K562 (cell line): ENCODE data around the gene SMAD4. TPM values are rescaled to one million over a fixed set of nuclear protein-coding genes. Genes with fewer than 3 reads are reported as not detected.
A peak's percentile ranks its signal among the peaks of the same experiment; 100 is the strongest.
"Not testable (repeated sequence)": the region's sequence is repeated elsewhere in the genome, so short reads cannot be mapped to it uniquely, and the experiment has no call there.

Source experiments
- ATAC-seq: fragments of 200-7000 bp; cut with Tn5 transposase; 3 replicates; pipeline ENCODE4 v1.9.1; 2020; ENCODE audit warnings: moderate library complexity
- BruUV-seq: library from RNA; stranded (reverse); fragments of 400-500 nt; replicated peaks from 2 replicates; lab custom pipeline; 2021; lab: Mats Ljungman, UMichigan
- CTCF ChIA-PET: fragments of 300-600 bp; formaldehyde crosslinking; extraction: SDS; loops from one replicate; lab custom pipeline; 2021; ENCODE audit warnings: low intra/inter-chr PET ratio; lab: Yijun Ruan, JAX
- POLR2A ChIA-PET: fragments of 300-600, 350-650 bp; sonication (Branson Sonifier 250); formaldehyde crosslinking; extraction: SDS; loops from one replicate; lab custom pipeline; 2021; ENCODE audit warnings: antibody characterized with exemption, inconsistent platforms; lab: Yijun Ruan, JAX
- DNase-seq, 4 experiments: peaks; one replicate each; pipeline versions ENCODE4 v3.0.0 to v3.0.0-alpha.2; 2011 to 2018; ENCODE audit warnings: low spot score in 3 of 4, mixed read lengths in 3 of 4; ENCODE audit errors: extremely low read depth in 1 of 4
- FAIRE-seq: peaks from 2 replicates; lab custom pipeline; 2011; peaks lifted over from hg19 to GRCh38; lab: Jason Lieb, UNC
- H2AFZ ChIP-seq: 2 replicates; pipeline ENCODE4 v1.6.0; 2011; ENCODE audit warnings: low read depth, low read length, control low read depth, inconsistent platforms
- H3K27ac ChIP-seq: fragments of 200-600 bp; 3 replicates; pipeline ENCODE4 v1.8.0; 2011; ENCODE audit warnings: low read depth, mild to moderate bottlenecking, control low read depth, inconsistent platforms, low read length, moderate library complexity, mixed read lengths; ENCODE audit errors: extremely low read depth
- H3K27me3 ChIP-seq, 2 experiments: fragments of 300-600 bp in 1 of 2; 2 replicates in 1 of 2; 3 replicates in 1 of 2; pipeline versions ENCODE4 v1.6.0 to v1.8.0; 2011; ENCODE audit warnings: inconsistent platforms in 2 of 2, low read length in 2 of 2, mild to moderate bottlenecking in 1 of 2, mixed read lengths in 1 of 2, moderate library complexity in 1 of 2; ENCODE audit not compliant: control insufficient read depth in 2 of 2, insufficient read depth in 2 of 2
- H3K36me3 ChIP-seq: fragments of 300-600 bp; 3 replicates; pipeline ENCODE4 v1.8.0; 2011; ENCODE audit warnings: mild to moderate bottlenecking, low read length, inconsistent platforms; ENCODE audit not compliant: control insufficient read depth, insufficient read depth
- H3K4me1 ChIP-seq, 2 experiments: fragments of 200-600 bp in 1 of 2; replicated peaks in 1 of 2; 2 replicates in 1 of 2; 3 replicates in 1 of 2; pipeline versions ENCODE4 v1.5.1 to v1.8.0; 2011; ENCODE audit warnings: inconsistent platforms in 2 of 2, low read length in 2 of 2, mild to moderate bottlenecking in 1 of 2, mixed read lengths in 1 of 2, moderate library complexity in 1 of 2; ENCODE audit not compliant: control insufficient read depth in 2 of 2, insufficient read depth in 2 of 2
- H3K4me2 ChIP-seq: 2 replicates; pipeline ENCODE4 v1.6.1; 2011; ENCODE audit warnings: low read length, control low read depth, inconsistent platforms, mixed read lengths; ENCODE audit not compliant: insufficient read depth
- H3K4me3 ChIP-seq: fragments of 200-600 bp; sonication (generic), shearing (Covaris generic); 2 replicates; pipeline ENCODE4 v1.5.1; 2016; ENCODE audit warnings: control low read depth, inconsistent platforms
- H3K79me2 ChIP-seq: fragments of 200-600 bp; 3 replicates; pipeline ENCODE4 v1.8.0; 2011; ENCODE audit warnings: low read length, inconsistent platforms; ENCODE audit not compliant: control insufficient read depth, insufficient read depth
- H3K9ac ChIP-seq, 2 experiments: 2 replicates each; pipeline versions ENCODE4 v1.6.0 to v1.6.1; 2011; ENCODE audit warnings: low read depth in 2 of 2, low read length in 2 of 2, control low read depth in 1 of 2, inconsistent platforms in 1 of 2, mild to moderate bottlenecking in 1 of 2, mixed read lengths in 1 of 2; ENCODE audit not compliant: insufficient read depth in 1 of 2
- H3K9me1 ChIP-seq: one replicate; pipeline ENCODE4 v1.6.0; 2011; ENCODE audit warnings: inconsistent platforms, mild to moderate bottlenecking, low read length, moderate library complexity; ENCODE audit not compliant: control insufficient read depth, insufficient read depth
- H3K9me3 ChIP-seq: replicated peaks from 2 replicates; pipeline ENCODE4 v1.5.1; 2011; ENCODE audit warnings: low read depth, low read length, inconsistent platforms; ENCODE audit not compliant: control insufficient read depth, insufficient read depth
- H4K20me1 ChIP-seq: replicated peaks from 2 replicates; pipeline ENCODE4 v1.6.1; 2011; ENCODE audit warnings: low read length, inconsistent platforms, mixed read lengths; ENCODE audit not compliant: control insufficient read depth, insufficient read depth
- NCOA1 ChIP-seq: fragments of 450-650 bp; IDR thresholded peaks from 2 replicates; pipeline ENCODE4 v1.6.1; 2016; ENCODE audit warnings: low read depth
- SMC3 ChIP-seq: conservative IDR thresholded peaks from 2 replicates; pipeline ENCODE4 v1.6.1; 2011; ENCODE audit warnings: low read depth, low read length, improper control_type of control experiment; ENCODE audit not compliant: insufficient read depth
- WGBS: fragments of 100-300 bp; shearing (Covaris generic); methylation state at CpG from one replicate; pipeline ENCODE4 v1.1.6; 2016; ENCODE audit warnings: low coverage, mixed read lengths; ENCODE audit not compliant: insufficient coverage; ENCODE audit errors: missing lambda C conversion rate; 5-methylcytosine and 5-hydroxymethylcytosine counted together
- in situ Hi-C: fragments of 300-500 bp; cut with MboI; formaldehyde crosslinking; loops from 4 replicates; pipeline ENCODE4 v1.15.0; 2018; ENCODE audit warnings: inconsistent platforms, mixed read lengths
- intact Hi-C: fragments of 100-400 bp; cut with micrococcal nuclease; formaldehyde crosslinking; loops from 2 replicates; pipeline ENCODE4 v1.14.2; 2022
- polyA plus RNA-seq, 8 experiments: library from polyadenylated mRNA; depleted of rRNA in 4 of 8; stranded (reverse) in 5 of 8; unstranded in 3 of 8; fragments of >200 nt; fragmentation: Nextera tagmentation in 2 of 8; fragmentation: Illumina TruSeq in 1 of 8; extraction: Ambion mirVana in 2 of 8; extraction: Trizol in 1 of 8; gene quantifications; 2 replicates each; pipeline versions ENCODE4 v1.2.1 to v1.2.3, GENCODE V29; 2011 to 2014; ENCODE audit warnings: inconsistent platforms in 1 of 8, missing spikeins in 1 of 8
- total RNA-seq, 7 experiments: library from RNA; depleted of rRNA in 6 of 7; stranded (reverse); fragments of >200 nt in 6 of 7; fragmentation: Illumina TruSeq in 2 of 7; extraction: Trizol in 2 of 7; gene quantifications; 2 replicates each; pipeline versions ENCODE4 v1.2.1 to v1.2.3, GENCODE V29; 2011 to 2021; ENCODE audit warnings: low replicate concordance in 1 of 7

The SMAD4 gene
- total and polyA plus RNA-seq, 9 of the 15 experiments (the other 6 are each of a cell fraction or from before 2014, with no cell fraction given): 5.7 to 55.0 (median 39.4) TPM

GRCh38 chr18:51110073-51110797, 80.2 kb downstream of the SMAD4 start (continued):
- TF ChIP-seq NCOA1 (no peak), SMC3 (peak; percentile 83)

- intact Hi-C loops, FAIRE-seq, POLR2A ChIA-PET, H3K9me3 ChIP-seq, ATAC-seq, H4K20me1 ChIP-seq, H3K4me1 ChIP-seq, H3K4me2 ChIP-seq, H3K9ac ChIP-seq, H3K27me3 ChIP-seq, H2AFZ ChIP-seq, H3K27ac ChIP-seq, H3K36me3 ChIP-seq, H3K79me2 ChIP-seq, H3K9me1 ChIP-seq, H3K4me3 ChIP-seq, CTCF ChIA-PET, BruUV-seq, DNase-seq: not testable (repeated sequence)
- WGBS: 6% methylated on average over 9 of the region's 24 CpGs
- in situ Hi-C loops: loop anchor here (10.0 to 25.0 kb wide), 3 partner anchors 283 to 1176 kb away; no protein-coding TSS in a partner anchor
Measured at GRCh38 chr18:51111633-51112355, 81.8 kb downstream of the SMAD4 start.

- no CpG with 5 or more reads among the region's 25 CpGs for WGBS
- not testable (repeated sequence) for FAIRE-seq
Measured at GRCh38 chr18:51116996-51117395, 87.0 kb downstream of the SMAD4 start.

GRCh38 chr18:51119561-51119960, 89.5 kb downstream of the SMAD4 start:
- in situ Hi-C loops: loop anchor here (10.0 to 25.0 kb wide), 3 partner anchors 275 to 1168 kb away; no protein-coding TSS in a partner anchor
- H3K9me1 ChIP-seq, DNase-seq, BruUV-seq, H3K4me3 ChIP-seq, FAIRE-seq, H3K27ac ChIP-seq, H3K79me2 ChIP-seq, H3K36me3 ChIP-seq, ATAC-seq, intact Hi-C loops, H3K9ac ChIP-seq, H4K20me1 ChIP-seq, H3K4me2 ChIP-seq, H3K9me3 ChIP-seq, H2AFZ ChIP-seq, POLR2A ChIA-PET, CTCF ChIA-PET, H3K4me1 ChIP-seq: not testable (repeated sequence)
- 7% methylated on average over 11 of the region's 11 CpGs for WGBS
- H3K27me3 ChIP-seq: peaks cover 4 to 25% of the 10 kb centered on the region in 2 experiments; a peak in 3 of 5 replicates

More at GRCh38 chr18:51116996-51117395, 87.0 kb downstream of the SMAD4 start:
- H3K9me1 ChIP-seq, H3K4me3 ChIP-seq, H3K4me2 ChIP-seq, ATAC-seq, CTCF ChIA-PET, DNase-seq, H3K79me2 ChIP-seq, H3K27ac ChIP-seq, H3K9ac ChIP-seq, H3K9me3 ChIP-seq, intact Hi-C loops, H2AFZ ChIP-seq, BruUV-seq, H3K4me1 ChIP-seq, POLR2A ChIA-PET, H4K20me1 ChIP-seq, H3K36me3 ChIP-seq: not testable (repeated sequence)
- H3K27me3 ChIP-seq: peaks cover 0 to 10% of the 10 kb centered on the region in 2 experiments; a peak in 3 of 5 replicates
- in situ Hi-C loops: loop anchor here (10.0 to 25.0 kb wide), 3 partner anchors 278 to 1170 kb away; no protein-coding TSS in a partner anchor
